Muscle of arm (tissue), 12 donors: ENCODE data around the gene ZSWIM1. TPM values are rescaled to one million over a fixed set of nuclear protein-coding genes. Genes with fewer than 3 reads are reported as not detected.

ENCODE experiments used
- DNase-seq: peaks from one replicate; pipeline ENCODE4 v3.0.0-alpha.2; 2013
- polyA plus RNA-seq, 12 donors: library from polyadenylated mRNA; unstranded; fragments of 120-200 nt; gene quantifications; one replicate each; pipeline ENCODE4 v1.2.1, GENCODE V29; 2013; ENCODE audit not compliant: insufficient read length in 12 of 12

ZSWIM1 gene
- polyA plus RNA-seq, 12 donors: 5.0 to 14.3 (median 10.2) TPM; not detected in 1

DNA sequence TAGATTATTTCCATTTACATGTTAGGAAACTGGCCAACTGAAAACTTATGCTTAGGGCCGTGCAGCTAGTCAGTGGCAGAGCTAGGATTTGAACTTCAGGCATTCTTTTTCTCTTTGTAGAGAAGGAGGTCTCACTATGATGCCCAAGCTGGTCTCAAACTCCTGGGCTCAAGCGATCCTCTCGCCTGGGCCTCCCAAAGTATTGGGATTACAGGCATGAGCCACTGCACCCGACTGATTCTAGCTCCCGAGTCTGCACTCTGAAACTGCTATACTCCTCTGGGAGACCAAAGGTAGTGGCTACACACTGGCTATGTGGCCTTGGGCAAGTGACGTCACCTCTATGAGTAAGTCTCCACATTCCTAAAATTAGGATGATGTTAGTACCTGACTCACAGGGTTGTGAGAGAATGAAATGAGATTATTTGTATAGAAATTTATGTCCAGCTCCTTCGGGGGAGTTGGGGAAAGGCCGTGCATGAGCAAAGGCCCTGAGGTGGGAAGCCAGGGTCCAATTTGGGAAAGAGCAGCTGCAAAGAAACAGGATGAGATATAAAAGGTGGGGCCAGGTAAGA is 24.6 kb downstream of the ZSWIM1 start:
- no peak for DNase-seq

DNA sequence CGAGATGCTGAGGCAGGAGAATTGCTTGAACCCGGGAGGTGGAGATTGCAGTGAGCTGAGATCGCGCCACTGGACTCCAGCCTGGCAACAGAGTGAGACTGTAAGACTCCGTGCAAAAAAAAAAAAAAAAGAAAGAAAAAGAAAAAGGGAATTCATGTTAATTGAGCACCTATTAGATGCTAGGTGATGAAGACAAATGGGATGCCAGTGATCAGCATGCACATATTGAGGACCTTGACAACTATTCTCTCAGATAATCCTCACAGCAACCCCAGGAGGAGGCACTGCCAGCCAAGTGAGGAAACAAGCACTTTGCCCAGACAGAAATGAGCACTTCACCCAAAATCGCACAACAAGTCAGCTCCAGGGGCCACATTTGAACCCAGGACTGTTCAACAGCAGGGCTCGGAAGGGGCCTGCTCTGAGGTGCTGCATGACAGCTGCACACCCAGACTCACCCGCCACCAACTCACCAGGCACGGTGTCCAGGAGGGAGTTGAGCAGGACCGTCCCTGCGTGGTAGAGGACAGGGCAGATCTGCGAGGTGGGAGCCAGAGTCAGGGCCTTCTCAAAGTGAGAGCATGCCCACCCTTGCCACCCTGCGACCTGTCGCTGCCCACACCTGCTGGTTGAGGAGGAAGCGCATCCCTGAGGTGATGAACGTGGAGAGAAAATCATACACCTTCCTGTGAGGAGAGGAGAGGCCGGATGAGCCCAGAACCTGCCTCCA is 26.4 kb downstream of the ZSWIM1 start:
- no peak for DNase-seq

DNA sequence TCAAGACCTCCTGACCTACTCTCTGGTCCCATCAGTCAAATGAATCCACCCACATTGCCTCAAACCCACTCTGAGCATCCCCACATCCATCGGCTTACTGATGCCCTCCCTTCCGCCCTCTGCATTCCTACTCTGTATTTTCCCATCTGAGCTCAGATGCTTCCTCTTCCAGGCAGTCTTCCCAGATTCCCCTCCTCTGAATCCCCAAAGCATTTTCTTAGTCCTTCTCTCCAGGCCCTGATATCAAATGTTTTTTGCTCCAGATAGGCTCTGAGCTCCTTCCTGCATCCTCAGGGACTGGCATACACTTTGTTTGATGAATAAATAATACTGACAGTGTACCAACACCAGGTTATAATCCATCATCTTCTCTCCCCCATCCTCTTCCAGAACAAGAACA is 27.1 kb downstream of the ZSWIM1 start:
- no peak for DNase-seq

DNA sequence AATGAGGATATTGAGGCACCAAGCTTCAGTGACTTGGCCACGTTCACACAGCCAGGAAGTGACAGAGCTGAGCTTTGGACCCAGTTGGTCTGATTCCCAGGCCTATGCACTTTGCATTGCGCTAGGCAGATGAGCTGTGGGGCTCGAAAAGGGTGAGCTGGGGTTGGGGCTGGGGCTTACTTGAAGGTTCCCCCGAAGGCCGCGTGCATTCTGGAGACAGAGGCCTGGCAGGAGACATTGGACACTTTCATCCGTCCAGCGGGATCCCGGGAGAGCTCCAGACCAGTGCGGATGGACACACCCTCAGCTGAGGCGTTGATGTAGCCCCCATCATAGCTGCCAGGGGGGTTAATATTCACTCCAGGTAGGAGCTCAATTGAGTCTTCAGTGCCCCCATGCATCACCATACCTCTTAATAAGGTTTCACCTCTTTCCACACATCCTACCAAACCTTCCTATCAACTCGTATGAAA is 28.3 kb downstream of the ZSWIM1 start:
- no peak for DNase-seq

DNA sequence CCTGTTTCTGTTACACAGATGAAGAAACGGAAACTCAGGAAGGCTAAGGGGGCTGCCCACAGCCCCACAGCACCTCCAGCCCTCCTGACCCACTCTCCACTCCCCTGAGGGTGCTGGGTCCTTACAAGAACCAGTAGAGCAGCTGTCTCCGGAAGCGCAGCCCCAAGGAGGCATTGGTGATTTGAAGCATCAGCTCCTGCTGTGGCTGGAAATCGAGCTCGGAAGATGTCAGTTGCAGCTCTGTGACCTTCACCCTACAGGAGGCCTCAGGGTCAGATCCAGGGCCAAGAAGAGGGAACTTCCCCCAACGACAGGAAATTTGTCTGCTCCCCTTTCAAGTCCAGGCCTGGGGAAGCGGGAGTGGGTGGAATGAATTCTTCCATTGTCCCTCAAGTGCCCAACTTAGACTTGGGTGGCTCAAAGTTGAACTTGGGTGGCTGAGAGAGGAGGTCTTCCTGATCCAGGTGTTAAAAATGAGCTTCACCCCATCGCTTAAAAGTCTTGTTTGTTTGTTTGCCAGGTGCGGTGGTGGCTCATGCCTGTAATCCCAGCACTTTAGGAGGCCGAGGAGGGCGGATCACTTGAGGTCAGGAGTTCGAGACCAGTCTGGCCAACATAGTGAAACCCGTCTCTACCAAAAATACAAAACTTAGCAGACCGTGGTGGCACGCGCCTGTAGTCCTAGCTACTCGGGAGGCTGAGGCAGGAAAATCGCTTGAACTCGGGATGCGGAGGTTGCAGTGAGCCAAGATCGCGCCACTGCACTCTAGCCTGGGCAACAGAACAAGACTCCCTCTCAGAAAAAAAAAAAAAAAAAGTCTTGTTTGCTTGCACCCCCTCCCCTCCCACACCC is 29.0 kb downstream of the ZSWIM1 start:
- DNase-seq: no peak

DNA sequence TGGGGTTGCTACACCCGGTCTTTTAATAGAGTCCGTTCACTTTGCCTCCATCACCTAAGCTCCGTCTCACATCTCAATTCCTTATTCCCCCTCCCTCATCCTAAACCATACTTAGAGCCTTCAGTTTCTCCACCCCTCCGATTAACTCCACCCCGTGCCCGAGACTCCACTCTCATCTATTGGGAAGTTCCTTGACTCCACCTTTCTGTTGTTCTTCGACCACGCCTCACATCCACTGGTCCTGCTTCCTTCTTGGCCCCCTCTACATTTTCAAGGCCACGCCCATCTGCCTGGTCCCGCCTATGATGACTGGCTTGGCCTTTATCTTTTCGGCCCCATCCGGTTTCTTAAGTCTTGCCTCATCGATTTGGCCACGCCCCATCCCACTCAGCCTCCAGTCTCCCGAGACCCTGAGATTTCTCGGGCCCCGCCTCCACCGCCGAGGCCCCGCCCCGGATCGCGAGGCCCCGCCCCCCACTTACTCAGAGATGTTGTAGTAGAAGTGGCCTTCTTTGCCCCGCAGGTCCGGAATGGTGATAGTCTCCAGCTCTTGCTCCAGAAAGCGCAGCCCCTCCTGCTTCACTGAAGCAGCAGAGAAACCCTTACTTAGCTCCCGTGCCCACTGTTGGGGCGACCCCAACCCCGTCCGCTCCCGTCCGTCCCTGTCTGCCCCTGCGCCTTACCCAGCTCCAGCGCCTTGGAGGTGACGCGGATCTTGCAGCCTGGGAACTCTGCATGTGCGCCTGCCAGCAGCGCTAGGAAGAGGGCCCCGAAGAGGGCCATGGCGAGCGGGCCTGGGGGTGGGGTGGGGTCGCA is 29.9 kb downstream of the ZSWIM1 start:
- peak; percentile 90 for DNase-seq

DNA sequence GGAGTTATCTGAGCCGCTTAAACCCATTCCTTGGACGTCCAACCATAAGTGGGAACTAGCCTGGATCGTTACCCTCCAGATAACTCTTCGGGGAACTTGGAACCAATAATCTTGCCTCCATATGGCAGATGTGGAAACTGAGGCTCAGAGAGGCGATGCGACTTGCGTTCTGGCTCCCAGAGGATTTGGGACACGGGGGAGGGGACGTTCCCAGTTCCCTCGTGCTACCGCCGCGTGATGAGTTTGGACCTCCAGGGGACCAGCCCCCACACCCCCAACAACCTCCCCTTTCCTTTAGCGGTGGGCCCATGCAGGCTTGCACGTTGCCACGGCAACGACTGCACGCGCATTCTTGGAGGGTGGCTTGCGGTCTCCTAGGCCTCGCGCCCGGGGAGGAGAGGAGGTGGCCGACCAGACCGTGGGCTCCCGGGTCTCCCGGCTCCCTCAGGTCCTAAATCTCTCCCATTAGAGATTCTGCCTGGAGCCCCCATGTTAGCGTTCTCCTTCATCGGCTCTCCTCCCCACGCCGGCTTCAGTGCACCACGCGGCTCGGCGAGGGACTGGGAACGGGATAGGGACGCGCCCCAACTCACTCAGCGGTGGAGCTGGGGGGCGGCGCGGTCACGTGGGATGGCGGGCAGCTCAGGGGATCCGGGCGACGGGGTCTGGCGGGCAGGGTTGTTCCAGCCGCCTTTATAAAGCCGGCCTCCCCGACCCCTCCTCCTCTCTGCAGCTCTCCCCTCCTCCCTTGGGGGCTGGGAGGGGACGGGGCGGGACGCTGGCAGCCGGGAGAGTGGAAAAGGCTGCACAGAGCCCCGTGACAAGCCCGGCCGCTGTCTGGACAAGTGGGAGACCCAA is 30.7 kb downstream of the ZSWIM1 start, which contains the start of gene PLTP:
Gene PLTP (minus strand): TSS at position 670 of the 858 bp plus-strand sequence. CDS start 703 bp downstream, outside the sequence.
- DNase-seq: peak; percentile 72

DNA sequence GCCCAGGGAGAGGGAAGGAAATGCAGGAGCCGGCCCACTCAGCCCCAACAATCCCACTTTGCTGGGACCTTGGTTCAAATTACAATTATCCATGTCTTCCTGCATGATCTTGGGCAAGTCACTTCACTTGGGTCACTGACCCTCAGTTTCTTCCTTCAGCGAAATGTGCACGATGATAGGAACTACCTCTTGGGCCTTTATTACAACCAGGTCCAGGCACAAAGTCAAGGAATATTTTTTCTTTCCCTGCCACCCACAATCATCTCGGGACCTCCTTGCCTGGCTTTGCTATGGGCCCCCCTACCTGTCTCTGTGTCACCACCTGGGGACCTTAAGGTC is 31.3 kb downstream of the ZSWIM1 start:
- no peak for DNase-seq

DNA sequence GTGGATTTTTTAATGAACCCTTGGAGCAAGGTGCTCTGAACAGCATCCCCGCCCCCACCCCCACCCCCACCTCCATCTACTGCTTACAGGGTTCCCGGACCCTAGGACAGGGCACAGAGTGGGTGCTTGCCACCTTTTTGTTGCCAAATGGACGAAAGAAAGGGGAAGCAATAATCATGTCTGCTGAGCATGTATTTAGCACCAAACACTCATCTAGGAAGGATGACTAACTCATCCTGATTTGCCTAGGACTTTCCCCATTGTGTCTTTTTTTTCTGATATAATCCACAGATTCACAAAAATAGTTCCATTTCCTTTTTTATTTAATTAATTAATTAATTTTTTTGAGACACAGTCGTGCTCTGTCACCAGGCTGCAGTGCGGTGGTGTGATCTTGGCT is 32.1 kb downstream of the ZSWIM1 start:
- no peak for DNase-seq

DNA sequence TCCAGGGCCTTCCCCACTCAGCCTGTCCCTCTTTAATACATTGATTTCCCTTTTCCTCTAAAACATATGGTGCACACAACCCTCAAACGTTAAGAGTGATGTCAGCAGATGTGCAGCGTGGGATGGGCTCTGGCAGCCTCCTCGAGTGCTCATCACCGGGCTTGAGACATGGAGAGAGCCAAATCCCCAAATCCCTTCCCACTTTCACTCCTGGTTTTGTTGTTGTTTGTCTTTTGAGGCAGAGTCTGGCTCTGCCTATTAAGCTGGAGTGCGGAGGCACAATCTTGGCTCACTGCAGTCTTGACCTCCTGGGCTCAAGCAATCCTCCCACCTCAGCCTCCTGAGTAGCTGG is 36.7 kb downstream of the ZSWIM1 start:
- DNase-seq: peak; percentile 73

DNA sequence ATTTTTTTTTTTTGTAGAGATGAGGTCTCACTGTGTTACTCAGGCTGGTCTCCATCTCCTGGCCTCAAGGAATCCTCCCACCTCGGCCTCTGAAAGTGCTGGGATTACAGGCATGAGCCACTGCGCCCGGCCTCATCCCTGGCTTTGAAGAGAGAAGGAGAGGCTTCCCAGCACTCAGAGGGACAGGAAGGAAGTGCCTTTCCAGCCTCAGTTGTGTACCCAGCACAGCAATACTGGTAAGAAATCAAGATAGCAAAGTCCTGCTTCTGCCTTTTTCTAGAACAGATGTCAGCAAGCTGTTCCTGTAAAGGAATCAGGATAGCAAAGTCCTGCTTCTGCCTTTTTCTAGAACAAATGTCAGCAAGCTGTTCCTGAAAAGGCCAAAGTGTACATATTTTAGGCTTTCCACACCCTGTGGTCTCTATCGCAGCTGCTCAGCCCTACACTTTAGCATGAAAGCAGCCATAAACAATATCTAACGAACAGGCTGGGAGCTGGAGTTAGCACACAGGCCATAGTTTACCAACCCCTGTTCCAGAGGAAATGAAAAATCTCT is 37.2 kb downstream of the ZSWIM1 start:
- peak; percentile 43 for DNase-seq

DNA sequence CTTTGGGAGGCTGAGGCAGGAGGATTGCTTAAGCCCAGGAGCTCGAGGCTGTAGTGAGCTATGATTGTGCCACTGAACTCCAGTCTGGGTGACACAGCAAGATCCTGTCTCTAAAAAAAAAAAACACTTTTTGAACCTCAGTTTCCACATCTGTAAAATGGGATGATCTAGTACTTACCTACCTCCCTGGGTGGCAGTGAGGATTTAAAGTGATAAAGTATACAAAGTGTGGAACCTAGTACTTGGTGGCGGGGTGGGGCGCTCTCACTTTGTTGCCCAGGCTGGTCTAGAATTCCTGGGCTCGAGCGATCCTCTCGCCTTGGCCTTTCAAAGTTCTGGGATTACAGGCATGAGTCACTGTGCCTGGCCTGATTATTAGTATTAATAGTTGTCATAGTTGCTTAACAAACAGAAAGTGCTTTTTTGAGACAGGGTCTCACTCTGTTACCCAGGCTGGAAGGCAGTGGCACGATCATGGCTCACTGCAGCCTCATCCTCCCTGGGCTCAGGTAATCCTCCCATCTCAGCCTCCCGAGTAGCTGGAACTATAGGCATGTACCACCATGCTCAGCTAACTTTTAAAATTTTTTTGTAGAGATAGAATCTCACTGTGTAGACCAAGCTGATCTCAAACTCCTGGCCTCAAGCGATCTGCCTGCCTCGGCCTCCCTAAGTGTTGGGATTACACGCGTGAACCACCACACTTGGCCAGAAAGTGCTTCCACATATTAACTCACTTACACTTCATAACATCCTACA is 37.9 kb downstream of the ZSWIM1 start:
- no peak for DNase-seq

DNA sequence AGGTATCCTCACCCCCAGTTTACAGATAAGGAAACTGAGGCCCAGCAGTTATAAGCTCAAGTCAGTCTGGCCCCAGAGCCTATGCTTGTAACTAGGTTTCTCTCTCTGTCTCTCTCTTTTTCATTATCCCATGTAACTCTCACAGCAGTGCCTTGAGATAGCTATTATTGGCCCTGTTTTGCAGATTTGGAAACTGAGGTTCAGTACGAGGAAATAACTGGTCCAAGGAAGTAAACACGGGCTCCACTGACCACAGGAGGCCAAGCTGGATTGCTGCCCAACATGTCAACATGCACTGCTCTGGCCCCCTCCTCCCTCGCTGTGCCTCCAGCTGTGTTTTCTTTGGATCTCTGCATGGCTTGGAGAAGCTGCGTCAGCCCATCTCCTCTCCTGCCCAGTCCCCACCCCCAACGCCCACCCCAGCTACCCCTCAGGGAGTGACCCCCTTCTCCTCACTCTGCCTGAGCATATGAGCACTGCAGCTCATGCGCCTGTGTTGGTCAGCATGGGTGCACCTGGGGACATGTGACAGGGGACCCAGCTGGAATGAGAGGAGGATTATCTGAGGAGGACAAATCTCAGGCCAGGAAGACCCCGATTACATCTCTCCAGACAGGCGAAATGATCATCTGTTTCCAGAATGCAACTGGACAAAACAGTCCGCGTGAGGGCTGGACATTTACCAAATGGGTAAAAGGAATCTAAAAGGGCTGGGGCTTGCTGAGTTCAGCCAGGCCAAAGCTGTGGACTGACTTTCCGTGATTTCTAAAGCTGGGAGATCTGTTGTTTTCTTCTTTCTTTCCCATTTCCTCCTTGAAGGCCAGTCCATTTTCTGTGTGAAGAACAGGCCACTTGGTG is 38.7 kb downstream of the ZSWIM1 start:
- peak; percentile 79 for DNase-seq

DNA sequence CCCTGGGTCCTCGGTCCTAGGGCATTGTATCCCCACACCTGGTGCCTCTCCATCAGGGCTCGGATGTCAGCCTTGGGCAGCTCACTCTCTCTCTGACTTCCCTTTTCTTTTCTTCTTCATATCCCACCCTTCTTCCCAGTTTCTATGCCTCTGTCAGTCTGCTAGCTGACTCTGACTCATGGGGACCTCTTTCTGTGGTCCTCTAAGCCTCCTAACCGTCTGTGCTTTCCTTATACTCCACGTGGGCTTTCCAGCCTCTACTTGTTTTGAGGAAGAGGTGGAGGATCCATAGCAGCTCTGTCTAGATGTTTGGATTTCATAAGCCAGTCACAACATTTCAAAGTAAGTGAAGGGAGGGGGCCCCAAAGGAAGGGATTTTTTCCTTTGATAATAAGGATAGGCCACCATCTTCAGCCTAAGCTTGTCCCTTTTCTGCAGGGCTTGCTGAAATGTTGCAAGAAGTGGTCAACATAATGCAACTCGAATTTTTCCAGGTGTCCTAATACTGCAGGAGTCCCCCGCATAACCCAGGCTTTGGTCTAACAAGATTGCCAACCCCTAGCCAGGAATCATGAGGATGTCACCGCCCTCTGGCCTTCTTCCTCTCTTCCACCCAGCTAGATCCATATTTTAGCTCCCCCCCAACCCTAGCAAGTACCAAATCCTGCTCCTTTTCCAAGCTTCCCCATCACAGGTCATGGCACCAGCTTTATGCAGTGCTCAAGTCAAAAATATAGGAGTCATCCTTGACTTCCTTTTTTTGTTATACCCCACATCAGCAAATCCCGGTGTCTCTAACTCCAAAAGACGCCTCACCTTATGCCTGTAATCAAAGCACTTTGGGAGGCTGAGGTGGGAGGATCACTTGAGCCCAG is 39.7 kb downstream of the ZSWIM1 start:
- DNase-seq: no peak

DNA sequence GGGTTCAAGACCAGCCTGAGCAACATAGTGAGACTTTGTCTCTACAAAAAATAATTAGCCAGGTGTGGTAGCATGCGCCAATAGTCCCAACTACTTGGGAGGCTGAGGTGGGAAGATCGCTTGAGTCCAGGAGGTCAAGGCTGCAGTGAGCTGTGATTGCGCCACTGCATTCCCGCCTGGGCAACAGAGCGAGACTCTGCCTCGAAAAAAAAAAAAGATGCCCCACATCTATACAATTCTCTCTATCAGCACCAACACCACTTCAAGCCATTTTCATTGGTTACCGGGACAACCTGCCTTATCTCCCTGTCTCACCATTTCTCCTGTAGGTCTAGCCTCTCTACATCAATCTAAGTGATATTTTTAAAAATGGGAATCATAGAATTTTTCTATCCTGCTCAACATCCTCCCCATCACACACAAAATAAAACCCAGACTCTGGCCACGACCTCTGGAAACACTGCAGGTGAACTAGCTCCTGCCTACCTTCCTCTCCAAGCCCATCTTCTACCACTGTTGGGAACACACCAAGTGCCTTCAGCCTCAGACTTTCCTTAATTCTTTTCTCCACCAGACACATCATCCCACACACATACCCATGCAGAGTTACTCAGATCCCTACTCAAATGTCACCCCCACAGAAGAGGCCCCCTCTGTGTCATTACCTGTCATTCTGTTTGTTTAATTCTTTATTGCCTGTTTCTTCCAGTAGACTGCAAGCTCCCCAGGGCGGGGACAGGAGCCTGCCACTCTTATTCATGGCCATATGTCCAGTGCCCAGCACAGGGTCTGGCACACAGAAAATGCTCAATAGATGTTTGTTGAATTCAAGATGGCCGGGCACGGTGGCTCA is 40.5 kb downstream of the ZSWIM1 start:
- DNase-seq: no peak

DNA sequence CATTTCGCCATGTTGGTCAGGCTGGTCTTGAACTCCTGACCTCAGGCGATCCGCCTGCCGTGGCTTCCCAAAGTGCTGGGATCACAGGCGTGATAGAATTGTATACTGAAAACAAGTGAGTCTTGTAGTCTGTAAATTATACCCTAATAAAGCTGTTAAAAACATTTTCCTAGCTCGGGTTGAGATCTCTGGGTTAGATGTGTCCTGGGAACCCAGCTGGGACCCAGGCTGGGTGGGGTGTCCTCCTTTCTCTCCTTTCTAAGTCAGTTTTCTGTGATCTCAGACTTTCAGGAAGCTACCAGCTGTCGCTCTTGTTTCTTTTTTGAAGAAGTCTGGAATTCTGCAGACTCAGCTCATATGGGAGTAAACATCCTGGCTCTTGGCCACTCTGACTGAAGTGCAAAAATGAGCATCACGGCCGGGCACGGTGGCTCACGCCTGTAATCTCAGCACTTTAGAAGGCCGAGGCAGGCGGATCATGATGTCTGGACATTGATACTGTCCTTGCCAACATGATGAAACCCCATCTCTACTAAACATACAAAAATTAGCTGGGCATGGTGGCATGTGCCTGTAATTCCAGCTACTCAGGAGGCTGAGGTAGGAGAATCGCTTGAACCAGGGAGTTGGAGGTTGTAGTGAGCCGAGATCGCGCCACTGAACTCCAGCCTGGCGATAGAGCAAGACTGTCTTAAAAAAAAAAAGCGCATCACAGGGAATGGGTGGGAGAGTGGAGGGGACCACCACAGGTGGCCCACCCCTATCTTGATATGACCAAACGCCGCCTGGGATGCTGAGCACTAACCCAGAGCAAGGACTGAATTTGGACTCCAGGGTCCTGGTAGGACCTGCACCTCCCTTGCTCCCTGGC is 43.6 kb downstream of the ZSWIM1 start:
- DNase-seq: no peak
